ENCODE results near the gene RNF121. TPM values are rescaled to one million over a fixed set of nuclear protein-coding genes. Genes with fewer than 3 reads are reported as not detected.
"Not testable (repeated sequence)": the region's sequence is repeated elsewhere in the genome, so short reads cannot be mapped to it uniquely, and the experiment has no call there.

The RNF121 gene
- 22.5 TPM for total RNA-seq
- 31.8 TPM for polyA plus RNA-seq

GRCh38 chr11:71928737-71929443, at the start of gene RNF121:
TSS of gene RNF121 (plus strand) at chr11:71929046. CDS start at chr11:71929062, 16 bp downstream.
- WGBS: under 1% methylated on average over 32 of the region's 32 CpGs
- peak; percentile 92 for DNase-seq (ENCODE audit: extremely low spot score)
- no peaks in the 10 kb centered on the region for H3K36me3 ChIP-seq (ENCODE audit: insufficient read depth)
- H3K4me3 ChIP-seq (ENCODE audit: low read depth, low read length): peak within 1 kb of the TSS; percentile 66
- peak within 1 kb of the TSS; percentile 84 for H3K27ac ChIP-seq (ENCODE audit: low read depth)
- H3K4me1 ChIP-seq (ENCODE audit: insufficient read depth): peaks cover 3% of the 10 kb centered on the region

GRCh38 chr11:71885806-71886205, 43.0 kb upstream of the RNF121 start:
- H3K36me3 ChIP-seq (ENCODE audit: insufficient read depth); H3K27ac ChIP-seq (ENCODE audit: low read depth); H3K4me3 ChIP-seq (ENCODE audit: low read depth, low read length); H3K4me1 ChIP-seq (ENCODE audit: insufficient read depth); DNase-seq (ENCODE audit: extremely low spot score): not testable (repeated sequence)
- 97% methylated on average over 12 of the region's 12 CpGs for WGBS

- not testable (repeated sequence) for H3K4me1 ChIP-seq (ENCODE audit: insufficient read depth); H3K4me3 ChIP-seq (ENCODE audit: low read depth, low read length); H3K36me3 ChIP-seq (ENCODE audit: insufficient read depth); H3K27ac ChIP-seq (ENCODE audit: low read depth); DNase-seq (ENCODE audit: extremely low spot score)
- 91% methylated on average over 14 of the region's 14 CpGs for WGBS
Measured at GRCh38 chr11:71888335-71889010, 40.4 kb upstream of the RNF121 start.

GRCh38 chr11:71889181-71889872, 39.5 kb upstream of the RNF121 start:
- not testable (repeated sequence) for H3K4me3 ChIP-seq (ENCODE audit: low read depth, low read length); H3K27ac ChIP-seq (ENCODE audit: low read depth); H3K36me3 ChIP-seq (ENCODE audit: insufficient read depth); DNase-seq (ENCODE audit: extremely low spot score); H3K4me1 ChIP-seq (ENCODE audit: insufficient read depth)
- 93% methylated on average over 14 of the region's 14 CpGs for WGBS

- H3K36me3 ChIP-seq (ENCODE audit: insufficient read depth): no peaks in the 10 kb centered on the region
- no peak for DNase-seq (ENCODE audit: extremely low spot score)
- H3K4me1 ChIP-seq (ENCODE audit: insufficient read depth): no peaks in the 10 kb centered on the region
- no peak overlapping the region for H3K4me3 ChIP-seq (ENCODE audit: low read depth, low read length)
- no peak overlapping the region for H3K27ac ChIP-seq (ENCODE audit: low read depth)
- WGBS: 95% methylated on average over 12 of the region's 12 CpGs
Measured at GRCh38 chr11:71895961-71896360, 32.9 kb upstream of the RNF121 start.

- H3K27ac ChIP-seq (ENCODE audit: low read depth): not testable (repeated sequence)
Measured at GRCh38 chr11:71901137-71901536, 27.7 kb upstream of the RNF121 start.

GRCh38 chr11:71908218-71908617, 20.6 kb upstream of the RNF121 start:
- no peak for DNase-seq (ENCODE audit: extremely low spot score)
- no peak overlapping the region for H3K4me3 ChIP-seq (ENCODE audit: low read depth, low read length)
- no peak overlapping the region for H3K27ac ChIP-seq (ENCODE audit: low read depth)
- WGBS: 90% methylated on average over 9 of the region's 9 CpGs
- no peaks in the 10 kb centered on the region for H3K4me1 ChIP-seq (ENCODE audit: insufficient read depth)
- H3K36me3 ChIP-seq (ENCODE audit: insufficient read depth): no peaks in the 10 kb centered on the region

More at GRCh38 chr11:71901137-71901536, 27.7 kb upstream of the RNF121 start:
- H3K4me1 ChIP-seq (ENCODE audit: insufficient read depth); DNase-seq (ENCODE audit: extremely low spot score); H3K36me3 ChIP-seq (ENCODE audit: insufficient read depth); H3K4me3 ChIP-seq (ENCODE audit: low read depth, low read length): not testable (repeated sequence)
- WGBS: 66% methylated on average over 14 of the region's 14 CpGs

- not testable (repeated sequence) for H3K36me3 ChIP-seq (ENCODE audit: insufficient read depth); H3K27ac ChIP-seq (ENCODE audit: low read depth); H3K4me3 ChIP-seq (ENCODE audit: low read depth, low read length); H3K4me1 ChIP-seq (ENCODE audit: insufficient read depth); DNase-seq (ENCODE audit: extremely low spot score)
- 88% methylated on average over 5 of the region's 5 CpGs for WGBS
Measured at GRCh38 chr11:71910775-71911174, 18.1 kb upstream of the RNF121 start.

- 80% methylated on average over 10 of the region's 10 CpGs for WGBS
- H3K4me1 ChIP-seq (ENCODE audit: insufficient read depth); DNase-seq (ENCODE audit: extremely low spot score); H3K4me3 ChIP-seq (ENCODE audit: low read depth, low read length); H3K36me3 ChIP-seq (ENCODE audit: insufficient read depth); H3K27ac ChIP-seq (ENCODE audit: low read depth): not testable (repeated sequence)
Measured at GRCh38 chr11:71911321-71911985, 17.4 kb upstream of the RNF121 start.

- H3K4me3 ChIP-seq (ENCODE audit: low read depth, low read length): not testable (repeated sequence)
- WGBS: 89% methylated on average over 10 of the region's 10 CpGs
Measured at GRCh38 chr11:71911986-71912340, 16.9 kb upstream of the RNF121 start.

GRCh38 chr11:71913756-71914526, 14.9 kb upstream of the RNF121 start:
- peaks cover 5% of the 10 kb centered on the region for H3K36me3 ChIP-seq (ENCODE audit: insufficient read depth)
- DNase-seq (ENCODE audit: extremely low spot score): no peak
- H3K27ac ChIP-seq (ENCODE audit: low read depth): no peak overlapping the region
- H3K4me1 ChIP-seq (ENCODE audit: insufficient read depth): no peaks in the 10 kb centered on the region
- 56% methylated on average over 5 of the region's 5 CpGs for WGBS
- H3K4me3 ChIP-seq (ENCODE audit: low read depth, low read length): no peak overlapping the region

More at GRCh38 chr11:71911986-71912340, 16.9 kb upstream of the RNF121 start:
- not testable (repeated sequence) for H3K27ac ChIP-seq (ENCODE audit: low read depth); H3K36me3 ChIP-seq (ENCODE audit: insufficient read depth); DNase-seq (ENCODE audit: extremely low spot score); H3K4me1 ChIP-seq (ENCODE audit: insufficient read depth)

GRCh38 chr11:71914617-71915189, 14.1 kb upstream of the RNF121 start:
- Histone ChIP-seq H3K4me3 (ENCODE audit: low read depth, low read length) (no peak overlapping the region), H3K4me1 (ENCODE audit: insufficient read depth) (no peaks in the 10 kb centered on the region), H3K27ac (ENCODE audit: low read depth) (no peak overlapping the region), H3K36me3 (ENCODE audit: insufficient read depth) (peaks cover 5% of the 10 kb centered on the region)
- DNase-seq (ENCODE audit: extremely low spot score): no peak
- 94% methylated on average over 7 of the region's 7 CpGs for WGBS
